NK-92 treated with Interleukin-12 subunit alpha and Interleukin-12 subunit beta, amount 100 ng/mL, for 24 hours (cell line): ENCODE data around the gene TMPRSS2.

Experiments used
- DNase-seq: peaks from one replicate; lab custom pipeline; 2025; lab: John Stamatoyannopoulos, UW

The TMPRSS2 gene

DNA sequence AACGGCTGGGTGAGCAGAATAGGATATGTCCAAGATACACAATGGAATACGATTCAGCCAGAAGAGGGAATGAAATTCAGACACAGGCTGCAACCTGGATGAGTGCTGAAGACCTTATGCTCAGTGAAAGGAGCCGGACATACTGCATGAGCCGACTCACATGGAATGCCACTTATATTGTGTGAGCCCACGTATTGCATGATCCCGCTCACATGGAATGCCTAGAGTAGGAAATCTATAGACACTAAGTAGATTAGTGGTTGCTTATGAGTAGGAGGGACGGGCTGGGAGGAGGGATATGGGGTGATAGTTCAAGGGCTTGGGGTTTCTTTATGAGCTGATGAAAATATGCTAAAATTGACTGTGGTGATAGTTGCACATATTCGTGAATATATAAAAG lies 26.8 kb downstream of the TMPRSS2 start:
- no peak for DNase-seq

- DNase-seq = no peak
Measured at GRCh38 chr21:41480086-41480690, 27.8 kb downstream of the TMPRSS2 start.

DNA sequence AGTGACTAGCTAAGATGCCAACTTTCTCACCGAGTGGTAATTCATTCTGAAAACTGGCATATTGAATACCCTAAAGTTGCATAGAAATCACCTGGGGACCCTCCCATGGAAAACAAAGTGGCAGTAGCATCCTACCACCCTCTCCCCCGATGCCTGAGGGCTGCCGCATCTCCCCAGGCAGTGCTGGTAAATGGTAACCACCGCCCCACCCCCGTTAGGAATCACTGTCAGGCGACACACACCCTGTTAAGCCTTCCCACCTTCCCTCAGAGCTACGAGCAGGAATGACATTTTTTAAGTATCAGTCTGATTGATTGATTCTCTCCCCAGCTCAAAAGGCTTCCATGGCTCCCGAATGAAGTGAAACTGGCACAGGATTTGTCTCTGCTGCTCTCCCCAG lies 28.3 kb downstream of the TMPRSS2 start:
- DNase-seq = no peak

- DNase-seq = no peak
Measured at GRCh38 chr21:41478319-41479177, 29.4 kb downstream of the TMPRSS2 start.

- DNase-seq = no peak
Measured at GRCh38 chr21:41477641-41478318, 30.2 kb downstream of the TMPRSS2 start.

- no peak for DNase-seq
Measured at GRCh38 chr21:41475714-41476420, 32.1 kb downstream of the TMPRSS2 start.

GRCh38 chr21:41472753-41473548 lies 35.0 kb downstream of the TMPRSS2 start:
- no peak for DNase-seq

GRCh38 chr21:41470054-41470453 lies 37.9 kb downstream of the TMPRSS2 start:
- no peak for DNase-seq

DNA sequence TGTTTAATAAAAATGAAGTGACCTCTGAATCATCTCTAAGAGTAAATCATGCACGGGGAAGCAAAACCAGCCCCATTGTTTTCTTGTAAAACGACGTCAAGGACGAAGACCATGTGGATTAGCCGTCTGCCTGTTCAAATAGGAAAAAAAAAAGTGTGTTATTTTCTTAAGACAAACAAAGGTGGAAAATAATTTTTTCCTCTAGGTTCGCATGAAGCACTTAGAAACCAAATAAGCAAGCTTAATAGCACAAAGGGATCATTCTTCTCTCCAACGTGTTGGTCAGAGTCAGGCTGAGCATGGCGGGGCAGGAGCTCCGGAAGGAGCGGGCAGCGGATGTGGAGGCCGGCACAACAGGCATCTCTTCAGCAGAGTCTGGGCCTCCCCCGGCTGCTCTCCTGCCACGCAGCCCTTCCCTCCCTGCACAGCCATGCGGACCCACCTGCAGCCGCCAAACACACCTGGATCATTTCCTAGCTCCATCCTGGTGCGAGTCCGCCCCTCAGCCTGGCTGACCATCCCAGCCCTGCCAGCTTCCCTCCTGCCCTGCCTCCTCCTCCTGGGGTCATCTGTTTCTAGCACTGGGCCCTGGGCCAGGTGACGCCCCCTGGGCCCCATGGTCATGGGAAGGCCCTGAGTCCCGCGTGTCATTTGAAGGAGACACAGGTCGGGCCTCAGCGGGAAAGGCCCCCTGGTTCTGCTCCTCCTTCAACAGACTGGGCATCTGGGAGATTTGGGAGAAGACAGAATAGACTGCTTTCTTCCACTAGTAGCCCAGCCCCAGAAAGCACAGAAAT lies 41.7 kb downstream of the TMPRSS2 start:
- DNase-seq = no peak

- no peak for DNase-seq
Measured at GRCh38 chr21:41465176-41465781, 42.7 kb downstream of the TMPRSS2 start.

GRCh38 chr21:41460578-41461527 lies 47.1 kb downstream of the TMPRSS2 start:
- peak; percentile 4 for DNase-seq

- DNase-seq = no peak
Measured at GRCh38 chr21:41459884-41460534, 47.9 kb downstream of the TMPRSS2 start.

GRCh38 chr21:41458559-41458958 lies 49.4 kb downstream of the TMPRSS2 start:
- no peak for DNase-seq

DNA sequence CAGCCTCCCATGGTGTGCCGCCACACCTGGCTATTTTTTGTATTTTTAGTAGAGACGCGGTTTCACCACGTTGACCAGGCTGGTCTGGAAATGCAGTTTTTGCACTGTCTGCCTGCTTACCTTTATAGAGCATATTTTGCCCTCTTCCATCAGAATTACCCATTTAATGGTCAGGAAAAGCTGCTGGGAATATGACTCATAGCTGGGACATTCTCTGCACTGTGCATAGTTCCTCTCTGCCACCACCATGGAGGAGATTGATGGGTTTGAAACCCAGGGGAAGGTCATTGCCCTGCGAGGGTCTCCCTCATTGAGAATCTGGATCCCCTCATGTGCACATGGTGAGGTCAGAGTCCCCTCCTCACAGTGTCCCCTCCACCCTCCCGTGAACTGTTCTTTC lies 49.8 kb downstream of the TMPRSS2 start:
- no peak for DNase-seq

DNA sequence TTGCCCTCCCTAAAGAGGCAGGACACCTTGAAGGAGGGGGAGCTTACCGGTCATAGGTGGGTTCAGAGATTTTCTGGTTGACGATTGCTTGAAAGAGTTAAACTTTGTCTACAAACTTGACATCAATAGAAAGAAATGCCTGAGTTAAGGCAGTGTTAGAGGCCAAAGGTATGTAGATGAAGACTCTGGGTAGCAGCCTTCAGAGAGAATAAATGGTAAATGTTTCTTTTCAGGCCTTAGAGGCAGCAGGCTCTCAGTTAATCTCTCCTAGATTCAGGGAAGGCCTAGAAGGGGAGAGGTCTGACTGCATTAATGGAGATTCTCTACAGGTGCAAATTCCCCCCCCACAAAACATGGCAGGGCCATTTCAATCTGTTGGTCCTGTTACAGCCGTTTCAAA lies 54.2 kb downstream of the TMPRSS2 start:
- no peak for DNase-seq

DNA sequence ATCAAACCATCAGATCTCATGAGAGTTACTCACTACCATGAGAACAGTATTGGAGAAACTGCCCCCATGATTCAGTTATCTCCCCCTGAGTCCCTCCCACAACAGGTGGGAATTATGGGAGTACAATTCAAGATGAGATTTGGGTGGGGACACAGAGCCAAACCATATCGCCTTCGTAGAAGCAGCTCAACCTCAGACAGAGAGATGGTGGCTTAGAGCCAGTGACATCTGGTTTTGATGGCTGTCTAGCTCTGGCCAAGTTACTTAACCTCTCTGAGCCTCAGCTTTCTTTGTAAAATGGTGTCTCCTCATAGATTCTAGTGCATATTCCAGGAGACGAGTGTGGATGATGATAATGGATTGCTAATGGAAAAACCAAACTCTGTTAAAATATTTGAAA lies 54.8 kb downstream of the TMPRSS2 start:
- DNase-seq = no peak

GRCh38 chr21:41451753-41452676 lies 55.9 kb downstream of the TMPRSS2 start:
- no peak for DNase-seq

- DNase-seq = no peak
Measured at GRCh38 chr21:41449613-41450012, 58.3 kb downstream of the TMPRSS2 start.
